HG02642 (cell line): ENCODE measurements around the gene CNKSR1.
A peak's percentile ranks its signal among the peaks of the same experiment; 100 is the strongest.

Experiments used
- ATAC-seq: cut with Tn5 transposase; IDR thresholded peaks from one replicate; pipeline ENCODE4 v1.9.1; 2021; ENCODE audit warnings: mild to moderate bottlenecking; ENCODE audit not compliant: unreplicated experiment, poor library complexity

CNKSR1 gene

GRCh38 chr1:26158908-26159742 is 18.2 kb upstream of the CNKSR1 start, which contains the start of gene FAM110D:
FAM110D (plus strand) TSS chr1:26159079; CDS start chr1:26161292, 2,213 bp downstream.
- ATAC-seq = no peak

DNA sequence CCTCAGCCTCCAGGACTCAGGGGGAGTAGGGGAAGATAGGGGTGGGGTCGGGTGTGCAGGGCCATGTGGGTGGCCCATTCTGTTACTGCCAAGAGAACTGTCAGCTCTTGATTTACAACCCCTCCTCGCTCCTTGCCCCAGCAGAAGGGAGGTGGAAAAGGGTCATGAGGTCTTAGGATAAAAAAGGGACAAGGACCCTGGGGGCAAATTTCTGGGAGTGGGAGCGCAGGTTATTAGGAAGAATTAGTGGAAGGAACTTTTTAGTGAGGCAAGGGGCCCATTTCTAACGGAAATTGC is 17.6 kb upstream of the CNKSR1 start:
- ATAC-seq = no peak

DNA sequence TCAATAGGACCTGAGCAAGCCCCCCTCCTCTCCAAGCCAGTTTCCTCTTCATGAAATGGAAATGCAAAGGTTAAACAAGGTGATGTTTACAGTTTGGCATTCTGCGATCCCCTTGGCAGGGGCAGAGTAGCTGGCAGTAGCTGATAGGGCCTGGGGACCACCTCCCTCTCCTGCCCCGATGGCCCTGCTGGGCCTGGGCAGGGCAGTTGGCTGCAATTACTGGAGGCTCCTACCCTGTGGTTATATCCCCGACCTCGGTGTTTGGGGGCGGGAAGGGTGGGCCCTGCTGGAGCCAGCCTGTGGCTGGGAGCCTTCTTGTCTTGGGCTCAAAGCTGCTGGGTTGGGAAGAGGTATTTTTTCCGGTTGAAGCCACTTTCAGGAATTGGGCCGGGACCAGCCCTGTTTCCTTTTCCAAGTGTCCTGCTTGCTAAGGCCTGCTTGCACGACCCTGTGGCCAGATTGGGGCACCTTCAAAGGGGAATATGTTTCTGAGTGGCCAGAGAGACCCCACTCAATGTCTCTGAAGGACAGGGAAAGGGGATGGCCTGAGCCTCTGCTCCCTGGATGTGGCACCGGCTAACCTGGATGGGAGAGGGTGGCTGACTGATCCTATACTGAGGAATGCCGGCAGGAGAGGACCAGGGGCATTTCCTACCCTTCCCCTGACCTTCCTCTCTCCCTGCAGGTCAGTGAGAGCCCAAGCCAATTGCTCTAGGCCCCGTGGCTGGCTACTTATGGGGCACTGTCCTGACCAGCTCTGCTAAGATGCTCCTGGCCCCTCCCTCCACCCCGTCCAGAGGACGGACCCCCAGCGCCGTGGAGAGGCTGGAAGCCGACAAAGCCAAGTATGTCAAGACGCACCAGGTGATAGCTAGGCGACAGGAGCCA is 16.5 kb upstream of the CNKSR1 start:
- no peak for ATAC-seq

DNA sequence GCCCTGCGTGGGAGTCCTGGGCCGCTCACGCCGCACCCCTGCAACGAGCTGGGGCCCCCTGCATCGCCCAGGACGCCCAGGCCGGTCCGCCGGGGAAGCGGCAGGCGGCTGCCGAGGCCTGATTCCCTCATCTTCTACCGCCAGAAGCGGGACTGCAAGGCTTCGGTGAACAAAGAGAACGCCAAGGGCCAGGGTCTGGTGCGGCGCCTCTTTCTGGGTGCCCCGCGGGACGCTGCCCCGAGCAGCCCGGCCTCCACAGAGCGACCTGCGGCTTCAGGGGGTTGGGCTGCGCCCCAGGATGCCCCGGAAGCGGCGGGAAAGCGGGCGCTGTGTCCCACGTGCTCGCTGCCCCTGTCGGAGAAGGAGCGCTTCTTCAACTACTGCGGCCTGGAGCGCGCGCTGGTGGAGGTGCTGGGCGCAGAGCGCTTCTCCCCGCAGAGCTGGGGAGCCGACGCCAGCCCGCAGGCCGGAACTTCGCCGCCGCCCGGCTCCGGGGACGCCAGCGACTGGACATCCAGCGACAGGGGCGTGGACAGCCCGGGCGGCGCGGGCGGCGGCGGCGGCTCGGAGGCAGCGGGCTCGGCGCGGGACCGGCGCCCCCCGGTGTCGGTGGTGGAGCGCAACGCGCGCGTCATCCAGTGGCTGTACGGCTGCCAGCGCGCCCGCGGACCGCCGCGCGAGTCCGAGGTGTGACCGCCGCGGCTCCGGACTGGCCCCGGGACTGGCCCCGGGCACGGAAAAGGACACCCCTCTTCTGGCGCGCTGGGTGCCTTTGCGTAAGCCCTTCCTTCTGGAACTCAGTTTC is 15.7 kb upstream of the CNKSR1 start:
- no peak for ATAC-seq

DNA sequence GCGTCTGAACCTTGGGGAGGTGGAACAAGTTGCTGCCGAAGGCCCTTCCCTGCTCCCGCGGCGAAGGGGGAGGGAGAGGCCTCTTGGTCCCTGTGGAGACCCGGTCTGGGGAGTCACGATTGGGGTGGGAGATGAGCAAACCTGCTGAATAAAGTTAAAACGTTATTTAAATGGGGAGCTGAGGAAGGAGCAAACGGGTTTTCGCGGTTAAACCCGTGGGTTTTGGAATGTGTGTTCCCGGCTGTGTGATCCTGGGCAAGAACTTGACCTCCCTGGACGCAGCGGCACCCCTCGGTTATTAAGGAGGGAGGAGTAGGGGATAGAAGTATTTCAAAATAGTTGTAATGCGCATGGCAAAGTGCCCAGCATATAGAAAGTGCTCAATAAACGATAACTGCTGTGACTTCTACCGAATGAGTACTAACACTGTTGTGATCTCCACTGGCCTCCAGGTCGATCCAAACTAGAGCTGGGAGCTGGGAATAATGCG is 15.0 kb upstream of the CNKSR1 start:
- no peak for ATAC-seq

- ATAC-seq = no peak
Observed at GRCh38 chr1:26163684-26164035, 13.6 kb upstream of the CNKSR1 start.

DNA sequence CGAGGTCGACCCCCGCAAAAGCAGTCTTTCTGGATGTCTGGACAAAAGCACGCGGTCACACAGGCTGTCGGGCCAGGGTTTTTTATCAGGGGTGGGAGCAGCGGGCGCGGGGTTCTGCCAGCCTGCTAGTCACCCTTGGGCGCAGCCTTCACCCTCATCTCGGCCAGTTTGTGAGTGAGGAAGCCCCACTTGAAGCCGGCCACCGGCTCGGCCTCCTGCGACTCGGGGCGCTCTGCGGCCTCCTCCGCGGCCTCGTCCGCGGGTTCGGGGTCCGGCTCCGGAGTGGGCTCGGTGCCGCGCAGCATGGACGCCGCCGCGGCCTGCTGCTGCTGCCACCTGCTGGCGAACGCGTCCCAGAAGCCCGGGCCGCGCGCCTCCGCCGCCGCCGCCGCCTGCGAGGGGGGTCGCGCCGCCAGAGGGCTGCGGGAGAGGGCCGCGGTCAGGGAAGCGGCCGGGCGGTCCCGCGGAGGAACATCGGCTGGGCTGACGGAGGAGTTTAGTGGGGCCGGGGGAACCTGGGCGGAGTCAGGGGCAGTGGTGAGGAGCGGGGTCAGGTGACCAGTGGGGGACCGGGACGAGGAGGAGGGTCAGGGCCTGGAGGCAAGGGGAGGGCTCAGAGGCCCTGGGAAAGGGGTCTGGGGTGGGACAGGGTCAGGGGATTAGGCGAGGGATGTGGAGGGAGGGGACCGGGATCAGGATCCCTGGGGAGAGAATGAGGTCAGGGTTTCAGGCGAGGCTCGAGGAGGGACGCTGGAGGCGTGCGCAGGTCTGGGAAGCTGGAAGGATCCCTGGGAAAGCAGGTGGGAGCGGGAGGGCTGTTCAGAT is 13.0 kb upstream of the CNKSR1 start:
- peak; percentile 48 for ATAC-seq

- no peak for ATAC-seq
Observed at GRCh38 chr1:26164861-26165842, 12.1 kb upstream of the CNKSR1 start.

DNA sequence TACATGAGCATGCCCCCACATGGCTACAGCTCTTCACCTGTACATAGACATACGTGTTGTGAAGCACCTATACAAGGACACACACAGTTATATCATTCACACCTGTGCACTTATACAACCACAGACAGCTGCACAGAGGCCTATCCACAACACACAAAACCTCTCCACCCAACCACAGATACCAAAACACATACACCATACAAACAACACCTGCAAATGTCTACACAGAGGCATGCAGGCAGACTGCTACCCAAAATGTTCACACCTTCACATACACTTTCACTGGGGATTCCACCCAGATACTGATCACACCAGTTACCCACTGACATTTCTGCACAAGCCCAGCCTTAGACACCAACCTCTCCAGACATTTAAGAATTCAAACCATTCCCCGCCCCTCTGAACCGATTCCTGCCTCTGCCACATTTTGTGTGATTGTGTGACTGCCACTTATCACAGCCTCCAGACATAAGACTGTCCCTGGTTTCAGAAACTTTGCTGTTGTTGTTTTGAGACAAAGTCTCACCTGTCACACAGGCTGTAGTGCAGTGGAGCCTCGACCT is 10.5 kb upstream of the CNKSR1 start:
- no peak for ATAC-seq

GRCh38 chr1:26168410-26169197 is 8.7 kb upstream of the CNKSR1 start, which contains the start of gene C1orf232:
C1orf232 (minus strand) TSS chr1:26168963; CDS start chr1:26168499, 464 bp downstream.
- no peak for ATAC-seq

DNA sequence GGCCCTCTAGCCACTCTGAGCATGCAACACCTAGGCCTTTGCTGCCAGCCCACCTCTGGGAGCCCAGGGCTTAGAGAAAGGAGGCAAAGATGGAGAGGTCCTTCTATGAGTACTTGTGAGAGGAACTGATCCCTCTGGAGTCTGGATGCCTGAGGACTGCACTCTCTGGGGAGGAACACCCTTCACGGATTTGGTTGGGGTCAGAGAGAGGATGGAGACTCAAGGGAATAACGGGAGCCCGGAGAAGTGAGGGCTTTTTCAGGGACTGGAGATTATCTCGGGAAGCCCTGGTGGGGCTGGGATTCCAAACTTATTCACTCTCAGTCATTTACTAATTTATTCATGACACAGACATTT is 8.1 kb upstream of the CNKSR1 start:
- ATAC-seq = no peak

GRCh38 chr1:26169669-26170471 is 7.4 kb upstream of the CNKSR1 start, which contains the start of gene ZNF593:
ZNF593 (plus strand) TSS chr1:26169908; CDS start chr1:26169984, 76 bp downstream.
- ATAC-seq = peak; percentile 92

- ATAC-seq = no peak
Observed at GRCh38 chr1:26170472-26170821, 6.8 kb upstream of the CNKSR1 start.

DNA sequence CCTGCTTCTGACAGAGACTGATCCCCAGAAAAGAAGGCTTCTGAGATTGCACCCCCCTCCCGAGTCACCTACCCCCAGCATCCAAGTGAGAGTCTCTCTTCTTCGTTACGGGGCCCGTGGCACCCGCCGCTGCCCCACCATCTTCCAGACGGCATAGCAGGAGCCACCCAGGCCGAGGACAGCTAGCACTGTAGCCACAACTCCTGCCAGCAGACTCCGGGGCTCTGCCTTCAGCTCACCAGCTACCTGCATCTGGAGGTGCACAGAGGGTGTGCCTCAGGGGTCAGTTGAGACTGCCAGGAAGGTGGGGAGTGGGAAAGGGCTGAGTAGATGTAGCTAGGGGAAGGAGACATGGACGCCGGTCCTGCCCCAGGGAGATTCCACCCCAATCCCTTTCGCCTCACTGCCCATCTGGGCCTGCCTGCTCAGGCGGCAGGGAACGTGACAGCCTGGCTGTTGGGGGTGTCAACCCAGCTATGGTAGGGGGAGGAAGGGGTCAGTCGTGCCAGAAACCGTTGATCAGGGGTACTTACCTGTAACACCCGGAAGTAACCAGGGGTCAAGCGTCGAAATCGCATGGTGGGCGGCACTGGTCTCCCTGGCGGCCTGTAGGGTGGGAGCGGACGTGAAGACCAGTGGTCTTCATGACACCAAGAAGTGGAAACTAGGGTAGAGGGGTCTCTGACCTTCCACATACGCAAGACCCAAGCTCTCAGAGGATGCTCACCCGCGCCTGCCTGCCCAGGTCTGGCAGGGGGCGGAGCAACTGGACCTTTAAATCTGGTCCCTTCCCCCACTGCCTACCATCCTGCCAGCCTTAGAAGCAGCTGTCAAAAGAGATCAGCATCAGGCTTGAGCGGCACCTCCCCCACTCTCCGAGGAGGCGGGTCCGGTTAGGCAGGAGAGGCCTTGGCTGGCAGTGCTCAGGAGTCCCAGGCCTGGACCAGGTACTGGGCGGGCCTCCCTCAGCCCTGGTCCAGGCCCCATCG is 5.9 kb upstream of the CNKSR1 start, which contains the start of gene ZNF593OS:
Gene ZNF593OS, minus strand, starts transcription at position 749 of the 989 bp plus-strand sequence. Its CDS starts 171 bp downstream, at position 578.
- ATAC-seq = no peak

- no peak for ATAC-seq
Observed at GRCh38 chr1:26175346-26175745, 1.9 kb upstream of the CNKSR1 start.
